HG03571 (cell line): ENCODE results near the gene MAML2.

Experiments used
- ATAC-seq: cut with Tn5 transposase; IDR thresholded peaks from one replicate; pipeline ENCODE4 v1.9.1; 2021; ENCODE audit not compliant: unreplicated experiment

MAML2 gene

GRCh38 chr11:96318850-96319249, 24.1 kb downstream of the MAML2 start:
- ATAC-seq, result no peak

GRCh38 chr11:96318399-96318798, 24.6 kb downstream of the MAML2 start:
- no peak for ATAC-seq

GRCh38 chr11:96317985-96318384, 25.0 kb downstream of the MAML2 start:
- no peak for ATAC-seq

- ATAC-seq, result no peak
Observed at GRCh38 chr11:96317571-96317970, 25.4 kb downstream of the MAML2 start.

GRCh38 chr11:96316869-96317268, 26.1 kb downstream of the MAML2 start:
- ATAC-seq, result no peak

- no peak for ATAC-seq
Observed at GRCh38 chr11:96315476-96315875, 27.5 kb downstream of the MAML2 start.

GRCh38 chr11:96314326-96315020, 28.5 kb downstream of the MAML2 start:
- no peak for ATAC-seq

GRCh38 chr11:96313163-96313562, 29.8 kb downstream of the MAML2 start:
- ATAC-seq, result no peak

GRCh38 chr11:96311120-96311568, 31.9 kb downstream of the MAML2 start:
- ATAC-seq, result no peak

- ATAC-seq, result no peak
Observed at GRCh38 chr11:96310236-96310635, 32.8 kb downstream of the MAML2 start.

- no peak for ATAC-seq
Observed at GRCh38 chr11:96309643-96310017, 33.4 kb downstream of the MAML2 start.

- no peak for ATAC-seq
Observed at GRCh38 chr11:96309016-96309642, 33.9 kb downstream of the MAML2 start.

GRCh38 chr11:96307776-96308140, 35.2 kb downstream of the MAML2 start:
- no peak for ATAC-seq

- no peak for ATAC-seq
Observed at GRCh38 chr11:96306933-96307775, 35.8 kb downstream of the MAML2 start.

GRCh38 chr11:96306600-96306932, 36.4 kb downstream of the MAML2 start:
- ATAC-seq, result no peak

GRCh38 chr11:96306071-96306470, 36.9 kb downstream of the MAML2 start:
- no peak for ATAC-seq

GRCh38 chr11:96303980-96304379, 39.0 kb downstream of the MAML2 start:
- ATAC-seq, result no peak

GRCh38 chr11:96303064-96303463, 39.9 kb downstream of the MAML2 start:
- ATAC-seq, result no peak

GRCh38 chr11:96301818-96302217, 41.2 kb downstream of the MAML2 start:
- ATAC-seq, result no peak

GRCh38 chr11:96299155-96299888, 43.7 kb downstream of the MAML2 start:
- ATAC-seq, result no peak

GRCh38 chr11:96295369-96295768, 47.6 kb downstream of the MAML2 start:
- ATAC-seq, result no peak
